KMS-11 (cell line): ENCODE measurements around the gene CTSH.

Experiments used
- H2AFZ ChIP-seq: fragments of 200-600 bp; sonication (generic); 2 replicates; pipeline ENCODE4 v1.6.1; 2016; ENCODE audit warnings: antibody characterized with exemption, mixed run types, low read depth
- H3K27ac ChIP-seq: fragments of 200-600 bp; sonication (generic); 2 replicates; pipeline ENCODE4 v1.6.1; 2016; ENCODE audit warnings: mild to moderate bottlenecking, mixed run types
- H3K27me3 ChIP-seq: fragments of 200-600 bp; sonication (generic); 2 replicates; pipeline ENCODE4 v1.6.1; 2017; ENCODE audit warnings: mild to moderate bottlenecking, low read depth, mixed run types, moderate library complexity; ENCODE audit not compliant: insufficient read depth
- H3K36me3 ChIP-seq: fragments of 200-600 bp; sonication (generic); 2 replicates; pipeline ENCODE4 v1.6.1; 2017; ENCODE audit warnings: mild to moderate bottlenecking, mixed run types; ENCODE audit not compliant: insufficient read depth
- H3K4me1 ChIP-seq: fragments of 200-600 bp; sonication (generic); 2 replicates; pipeline ENCODE4 v1.6.1; 2016; ENCODE audit warnings: mild to moderate bottlenecking, low read depth, mixed run types; ENCODE audit not compliant: poor library complexity, severe bottlenecking
- H3K4me2 ChIP-seq: fragments of 200-600 bp; sonication (generic); 2 replicates; pipeline ENCODE4 v1.7.0; 2016; ENCODE audit warnings: mild to moderate bottlenecking, mixed run types
- H3K4me3 ChIP-seq: fragments of 200-600 bp; sonication (generic); IDR thresholded peaks from 2 replicates; pipeline ENCODE4 v1.6.1; 2017; ENCODE audit warnings: low read depth, low read length, mixed read lengths; ENCODE audit not compliant: insufficient read depth
- H3K79me2 ChIP-seq: fragments of 200-600 bp; sonication (generic); 2 replicates; pipeline ENCODE4 v1.6.1; 2016; ENCODE audit warnings: low read depth, mixed run types; ENCODE audit not compliant: insufficient read depth
- H3K9ac ChIP-seq: fragments of 200-600 bp; sonication (generic); 2 replicates; pipeline ENCODE4 v1.6.1; 2016; ENCODE audit warnings: mild to moderate bottlenecking, mixed run types
- H4K20me1 ChIP-seq: fragments of 200-600 bp; sonication (generic); 2 replicates; pipeline ENCODE4 v1.6.1; 2016; ENCODE audit warnings: mild to moderate bottlenecking, mixed run types; ENCODE audit not compliant: insufficient read depth
- TF ChIP-seq, protein P1 (sequence below): fragments of 200-600 bp; sonication (generic); conservative IDR thresholded peaks from 2 replicates; pipeline ENCODE4 v1.6.1; 2017; ENCODE audit warnings: low read depth, mild to moderate bottlenecking, antibody characterized with exemption, low read length, moderate library complexity, mixed read lengths

The CTSH gene

DNA sequence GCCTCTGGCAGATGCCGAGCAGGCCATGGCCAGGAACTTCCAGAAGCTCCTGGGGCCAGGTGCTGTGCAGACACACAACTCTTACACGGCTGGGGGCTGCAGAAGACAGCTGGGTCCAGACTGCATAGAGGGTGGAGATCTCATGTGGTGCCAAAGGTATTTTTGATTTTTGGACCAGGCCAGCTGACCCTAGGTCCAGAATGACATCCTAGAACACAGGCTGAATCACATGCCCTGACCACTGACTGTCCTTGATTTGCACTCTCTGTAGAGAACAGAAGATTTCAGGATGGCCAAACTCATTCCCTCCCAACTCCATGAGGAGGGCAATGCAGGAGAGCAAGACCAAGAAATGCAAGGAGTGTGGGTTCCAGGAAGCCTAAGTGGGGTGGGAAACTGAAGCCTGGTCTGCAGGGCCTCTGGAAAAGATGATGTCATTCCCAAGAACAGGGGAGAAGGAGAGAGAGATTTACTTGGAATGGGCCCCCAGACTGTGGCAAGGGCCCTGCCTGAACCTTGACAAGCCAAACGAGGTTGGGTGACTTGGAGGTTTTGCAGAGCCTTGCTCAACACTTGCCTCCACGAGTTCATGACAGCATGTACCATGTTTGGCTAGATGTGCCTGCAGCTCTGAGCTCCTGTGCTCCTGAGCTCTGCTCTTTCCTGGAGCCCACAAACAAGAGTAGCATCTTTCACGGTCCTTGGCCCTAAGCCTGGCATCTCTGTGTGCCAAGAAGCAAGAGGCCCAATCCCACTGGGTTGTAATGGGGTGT lies 38.5 kb upstream of the CTSH start:
- Histone ChIP-seq H3K9ac (no peak overlapping the region), H3K4me1 (peaks cover 10% of the 10 kb centered on the region), H3K27ac (no peak overlapping the region), H2AFZ (no peak overlapping the region), H3K27me3 (no peaks in the 10 kb centered on the region), H4K20me1 (no peaks in the 10 kb centered on the region), H3K79me2 (no peaks in the 10 kb centered on the region), H3K36me3 (no peaks in the 10 kb centered on the region), H3K4me2 (no peak overlapping the region), H3K4me3 (no peak overlapping the region)
- TF ChIP-seq, protein P1, sequence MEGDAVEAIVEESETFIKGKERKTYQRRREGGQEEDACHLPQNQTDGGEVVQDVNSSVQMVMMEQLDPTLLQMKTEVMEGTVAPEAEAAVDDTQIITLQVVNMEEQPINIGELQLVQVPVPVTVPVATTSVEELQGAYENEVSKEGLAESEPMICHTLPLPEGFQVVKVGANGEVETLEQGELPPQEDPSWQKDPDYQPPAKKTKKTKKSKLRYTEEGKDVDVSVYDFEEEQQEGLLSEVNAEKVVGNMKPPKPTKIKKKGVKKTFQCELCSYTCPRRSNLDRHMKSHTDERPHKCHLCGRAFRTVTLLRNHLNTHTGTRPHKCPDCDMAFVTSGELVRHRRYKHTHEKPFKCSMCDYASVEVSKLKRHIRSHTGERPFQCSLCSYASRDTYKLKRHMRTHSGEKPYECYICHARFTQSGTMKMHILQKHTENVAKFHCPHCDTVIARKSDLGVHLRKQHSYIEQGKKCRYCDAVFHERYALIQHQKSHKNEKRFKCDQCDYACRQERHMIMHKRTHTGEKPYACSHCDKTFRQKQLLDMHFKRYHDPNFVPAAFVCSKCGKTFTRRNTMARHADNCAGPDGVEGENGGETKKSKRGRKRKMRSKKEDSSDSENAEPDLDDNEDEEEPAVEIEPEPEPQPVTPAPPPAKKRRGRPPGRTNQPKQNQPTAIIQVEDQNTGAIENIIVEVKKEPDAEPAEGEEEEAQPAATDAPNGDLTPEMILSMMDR: no peak

DNA sequence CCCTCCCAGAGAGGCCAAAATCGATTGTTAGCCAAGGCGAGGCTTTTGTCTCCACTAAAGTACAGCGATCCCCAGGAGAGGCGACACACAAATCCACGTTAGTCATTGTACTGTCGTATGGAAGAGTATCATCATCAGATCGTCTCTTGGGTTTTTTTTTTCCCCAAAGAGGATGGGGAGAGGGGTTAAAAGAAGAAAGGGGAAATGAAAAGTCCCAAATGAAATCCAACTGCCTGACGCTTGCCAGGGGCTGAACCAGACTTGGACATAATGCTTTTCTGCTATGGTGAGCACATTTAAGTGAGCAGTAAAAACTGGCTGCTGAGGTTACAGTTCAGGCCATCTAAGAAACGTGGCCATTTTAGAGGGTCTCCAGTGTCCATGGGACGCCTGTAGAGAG lies 37.9 kb upstream of the CTSH start:
- H2AFZ ChIP-seq: no peak overlapping the region
- TF ChIP-seq, protein P1: no peak

DNA sequence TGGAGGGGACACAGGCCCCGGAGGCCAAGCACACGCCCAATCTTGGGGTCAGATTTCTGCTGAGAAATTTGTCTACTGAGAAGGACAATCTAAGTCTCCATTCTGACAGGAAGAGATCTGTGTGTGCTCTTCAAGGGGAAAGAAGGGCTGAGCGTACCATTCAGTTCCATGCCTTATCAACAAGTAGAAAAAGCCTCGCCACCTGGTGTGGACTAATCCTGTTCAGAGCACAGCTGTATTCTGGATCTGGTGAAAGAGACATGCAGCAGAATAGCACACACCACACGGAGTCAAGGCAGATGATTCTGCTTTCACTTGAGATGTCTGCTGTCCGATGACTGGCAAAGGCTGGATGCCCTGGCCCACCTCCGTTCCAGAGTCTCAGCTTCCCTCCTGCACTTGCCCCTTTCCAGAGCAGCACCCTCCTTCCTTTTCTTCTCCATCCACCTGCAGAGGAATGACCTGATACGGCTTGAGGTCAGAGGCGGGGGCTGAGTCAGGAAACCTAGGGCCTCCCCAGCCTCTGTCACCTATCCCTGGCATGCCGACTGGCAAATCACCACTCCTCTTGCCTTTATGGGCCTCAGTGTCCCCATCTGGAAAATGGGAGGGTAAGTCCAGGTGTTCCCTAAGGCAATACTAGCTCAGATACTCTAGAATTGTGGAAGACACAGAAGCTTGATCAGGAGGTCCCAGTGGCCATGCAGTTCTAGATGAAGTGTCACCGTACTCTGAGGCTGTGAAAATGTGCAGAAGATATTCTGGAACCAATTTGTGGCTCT lies 36.9 kb upstream of the CTSH start:
- Histone ChIP-seq H3K4me2 (no peak overlapping the region), H4K20me1 (no peaks in the 10 kb centered on the region), H3K36me3 (no peaks in the 10 kb centered on the region), H3K27ac (no peak overlapping the region), H2AFZ (no peak overlapping the region), H3K4me1 (peaks cover 26% of the 10 kb centered on the region), H3K4me3 (no peak overlapping the region), H3K27me3 (no peaks in the 10 kb centered on the region), H3K9ac (no peak overlapping the region), H3K79me2 (no peaks in the 10 kb centered on the region)
- TF ChIP-seq, protein P1: no peak

More for the DNA sequence above, 37.9 kb upstream of the CTSH start:
- no peak overlapping the region for H3K4me3 ChIP-seq
- peaks cover 16% of the 10 kb centered on the region for H3K4me1 ChIP-seq
- H3K27me3 ChIP-seq: no peaks in the 10 kb centered on the region
- H4K20me1 ChIP-seq: no peaks in the 10 kb centered on the region
- no peaks in the 10 kb centered on the region for H3K36me3 ChIP-seq
- no peak overlapping the region for H3K4me2 ChIP-seq
- no peak overlapping the region for H3K9ac ChIP-seq
- H3K27ac ChIP-seq: no peak overlapping the region
- no peaks in the 10 kb centered on the region for H3K79me2 ChIP-seq

- H3K4me1 ChIP-seq: peaks cover 32% of the 10 kb centered on the region
- no peaks in the 10 kb centered on the region for H4K20me1 ChIP-seq
- TF ChIP-seq, protein P1: peak; percentile 73
- no peak overlapping the region for H3K9ac ChIP-seq
- H3K27me3 ChIP-seq: no peaks in the 10 kb centered on the region
- no peaks in the 10 kb centered on the region for H3K36me3 ChIP-seq
- no peak overlapping the region for H3K4me2 ChIP-seq
- H3K4me3 ChIP-seq: no peak overlapping the region
- no peak overlapping the region for H3K27ac ChIP-seq
- H2AFZ ChIP-seq: no peak overlapping the region
- no peaks in the 10 kb centered on the region for H3K79me2 ChIP-seq
Measured at GRCh38 chr15:78979456-78980320, 34.8 kb upstream of the CTSH start.
